ENCODE data around the gene CKB.

CKB gene
- total RNA-seq, result 1.8 to 16.7 (median 6.7) reads per million in 4 donors

- peak in 1 of 5 donors; percentile 30 for DNase-seq
Observed at GRCh38 chr14:103522649-103523574, at the start of gene CKB. TSS of gene CKB (minus strand) at chr14:103522830. CDS start at chr14:103522493, 337 bp downstream.

- no peak for DNase-seq
Observed at GRCh38 chr14:103569408-103569807, 46.8 kb upstream of the CKB start.

- DNase-seq, result no peak
Observed at GRCh38 chr14:103568952-103569351, 46.3 kb upstream of the CKB start.

- no peak for DNase-seq
Observed at GRCh38 chr14:103563844-103564505, 41.3 kb upstream of the CKB start.

- DNase-seq, result no peak
Observed at GRCh38 chr14:103563226-103563620, 40.6 kb upstream of the CKB start.

GRCh38 chr14:103562429-103563225, 40.0 kb upstream of the CKB start, which contains the start of the genes BAG5 and COA8:
TSS of gene BAG5 (minus strand) at chr14:103562657. CDS start at chr14:103561164, 1,493 bp downstream.
TSS of gene COA8 (plus strand) at chr14:103562960. CDS start at chr14:103563002, 42 bp downstream.
- peak; percentile 69 to 89 (median 81) for DNase-seq

- DNase-seq, result no peak
Observed at GRCh38 chr14:103562179-103562428, 39.5 kb upstream of the CKB start.

GRCh38 chr14:103561381-103562178, 39.0 kb upstream of the CKB start:
- DNase-seq, result peak in 3 of 5 donors; percentile 26 to 54 (median 31)

GRCh38 chr14:103560691-103561090, 38.1 kb upstream of the CKB start:
- no peak for DNase-seq

GRCh38 chr14:103559766-103560165, 37.1 kb upstream of the CKB start:
- DNase-seq, result no peak

GRCh38 chr14:103558071-103558882, 35.6 kb upstream of the CKB start:
- no peak for DNase-seq

GRCh38 chr14:103556946-103557758, 34.5 kb upstream of the CKB start:
- no peak for DNase-seq

GRCh38 chr14:103555559-103556337, 33.1 kb upstream of the CKB start:
- DNase-seq, result no peak

- no peak for DNase-seq
Observed at GRCh38 chr14:103552846-103553210, 30.2 kb upstream of the CKB start.

GRCh38 chr14:103552011-103552845, 29.6 kb upstream of the CKB start:
- DNase-seq, result no peak

- no peak for DNase-seq
Observed at GRCh38 chr14:103551338-103551762, 28.7 kb upstream of the CKB start.

GRCh38 chr14:103550451-103551337, 28.1 kb upstream of the CKB start:
- DNase-seq, result no peak
